HepG2 (cell line): ENCODE measurements around the gene ASAP2. TPM values are rescaled to one million over a fixed set of nuclear protein-coding genes. Genes with fewer than 3 reads are reported as not detected.

Source experiments
- ATAC-seq: fragments of 200-7000 bp; cut with Tn5 transposase; 3 replicates; pipeline ENCODE4 v1.9.1; 2020; ENCODE audit warnings: mild to moderate bottlenecking, moderate library complexity
- BruUV-seq: library from RNA; stranded (reverse); fragments of 400-500 nt; replicated peaks from 2 replicates; lab custom pipeline; 2021; lab: Mats Ljungman, UMichigan
- CTCF ChIA-PET: fragments of 300-600 bp; formaldehyde crosslinking; extraction: SDS; loops from one replicate; lab custom pipeline; 2021; ENCODE audit warnings: low total read pairs, inconsistent platforms, low intra/inter-chr PET ratio; lab: Yijun Ruan, JAX
- POLR2A ChIA-PET: fragments of 350-600 bp; sonication (Branson Sonifier 250); formaldehyde crosslinking; loops from one replicate; lab custom pipeline; 2020; ENCODE audit warnings: antibody characterized with exemption, inconsistent platforms; lab: Yijun Ruan, JAX
- DNase-seq: peaks from one replicate; pipeline ENCODE4 v3.0.0-alpha.2; 2015; ENCODE audit warnings: low spot score
- FAIRE-seq: peaks from 3 replicates; lab custom pipeline; 2011; peaks lifted over from hg19 to GRCh38; lab: Jason Lieb, UNC
- H2AFZ ChIP-seq: one replicate; pipeline ENCODE4 v1.6.1; 2011; ENCODE audit warnings: low read length, inconsistent platforms
- H3K27ac ChIP-seq: fragments of 300-600 bp; 3 replicates; pipeline ENCODE4 v1.8.0; 2011; ENCODE audit warnings: mixed run types, mild to moderate bottlenecking, mixed read lengths, low read length, inconsistent platforms; ENCODE audit not compliant: insufficient read depth; ENCODE audit errors: extremely low read length
- H3K27me3 ChIP-seq, 2 experiments: fragments of 200-600 bp in 1 of 2; 2 replicates in 1 of 2; 3 replicates in 1 of 2; pipeline versions ENCODE4 v1.6.0 to v1.8.0; 2011; ENCODE audit warnings: low read length in 2 of 2, mild to moderate bottlenecking in 2 of 2, moderate library complexity in 2 of 2, inconsistent platforms in 1 of 2; ENCODE audit not compliant: insufficient read depth in 2 of 2, control insufficient read depth in 1 of 2
- H3K36me3 ChIP-seq, 2 experiments: fragments of 200-600 bp in 1 of 2; replicated peaks in 1 of 2; 2 replicates in 1 of 2; 3 replicates in 1 of 2; pipeline versions ENCODE4 v1.5.1 to v1.8.0; 2011; ENCODE audit warnings: low read length in 2 of 2, inconsistent platforms in 1 of 2; ENCODE audit not compliant: insufficient read depth in 2 of 2, control insufficient read depth in 1 of 2
- H3K4me1 ChIP-seq: 2 replicates; pipeline ENCODE4 v1.5.1; 2012; ENCODE audit warnings: low read length, inconsistent platforms; ENCODE audit not compliant: insufficient read depth
- H3K4me2 ChIP-seq: 2 replicates; pipeline ENCODE4 v1.6.0; 2011; ENCODE audit warnings: low read depth, low read length, inconsistent platforms
- H3K4me3 ChIP-seq, 3 experiments: fragments of 200-600 bp in 1 of 3; sonication (generic), shearing (Covaris generic) in 1 of 3; replicated peaks in 1 of 3; 2 replicates each; pipeline ENCODE4 v1.5.1; 2011 to 2016; ENCODE audit warnings: low read length in 3 of 3, inconsistent platforms in 2 of 3, low read depth in 2 of 3, mild to moderate bottlenecking in 2 of 3, control low read depth in 1 of 3, mixed read lengths in 1 of 3; ENCODE audit not compliant: insufficient read depth in 1 of 3
- H3K79me2 ChIP-seq: one replicate; pipeline ENCODE4 v1.6.1; 2011; ENCODE audit warnings: low read length, inconsistent platforms; ENCODE audit not compliant: insufficient read depth
- H3K9ac ChIP-seq: 2 replicates; pipeline ENCODE4 v1.6.0; 2011; ENCODE audit warnings: mild to moderate bottlenecking, low read depth, low read length, inconsistent platforms; ENCODE audit not compliant: insufficient read depth
- H3K9me3 ChIP-seq: 2 replicates; pipeline ENCODE4 v1.5.1; 2012; ENCODE audit warnings: mild to moderate bottlenecking, low read length
- H4K20me1 ChIP-seq: 2 replicates; pipeline ENCODE4 v1.6.0; 2011; ENCODE audit warnings: inconsistent platforms, mild to moderate bottlenecking, low read length, moderate library complexity; ENCODE audit not compliant: insufficient read depth
- CC2D1A ChIP-seq: sonication (generic); formaldehyde crosslinking; IDR thresholded peaks from 2 replicates; pipeline ENCODE4 v1.8.1; 2023; ENCODE audit warnings: mild to moderate bottlenecking, missing genetic modification reagents
- HNF4G ChIP-seq, 2 experiments: sonication (generic) in 1 of 2; formaldehyde crosslinking in 1 of 2; IDR thresholded peaks; 2 replicates each; pipeline versions ENCODE4 v1.4.0 to v1.6.1; 2011 to 2020; ENCODE audit warnings: borderline replicate concordance in 2 of 2, low read depth in 2 of 2, mild to moderate bottlenecking in 2 of 2, low read length in 1 of 2, missing genetic modification reagents in 1 of 2, moderate library complexity in 1 of 2
- MEIS1 ChIP-seq: sonication (generic); formaldehyde crosslinking; IDR thresholded peaks from 2 replicates; pipeline ENCODE4 v1.9.0; 2021; ENCODE audit warnings: mild to moderate bottlenecking, missing genetic modification reagents, moderate library complexity, borderline replicate concordance
- NFIB ChIP-seq: sonication (generic); formaldehyde crosslinking; IDR thresholded peaks from 2 replicates; pipeline ENCODE4 v1.9.0; 2021; ENCODE audit warnings: missing genetic modification reagents, mild to moderate bottlenecking, borderline replicate concordance
- ZNF329 ChIP-seq: sonication (generic); formaldehyde crosslinking; IDR thresholded peaks from 2 replicates; pipeline ENCODE4 v1.9.0; 2021; ENCODE audit warnings: low read depth, mild to moderate bottlenecking, missing genetic modification reagents
- ZNF720 ChIP-seq: sonication (generic); formaldehyde crosslinking; IDR thresholded peaks from 2 replicates; pipeline ENCODE4 v1.4.0; 2020; ENCODE audit warnings: missing genetic modification reagents
- WGBS: methylation state at CpG from one replicate; pipeline ENCODE4 v1.1.6; 2017; ENCODE audit warnings: low lambda C conversion rate; 5-methylcytosine and 5-hydroxymethylcytosine counted together
- in situ Hi-C: cut with HindIII; loops from 2 replicates; pipeline ENCODE4 v1.10.0; 2017; ENCODE audit warnings: low pct_unique_long_range_greater_than_20kb; ENCODE audit not compliant: extremely low pct_ligation_motif_present
- intact Hi-C: fragments of 100-400 bp; cut with micrococcal nuclease; formaldehyde crosslinking; loops from one replicate; pipeline ENCODE4 v1.10.0; 2022; ENCODE audit not compliant: unreplicated experiment
- polyA plus RNA-seq, 8 experiments: library from polyadenylated mRNA; depleted of rRNA in 3 of 8; stranded (reverse) in 7 of 8; unstranded in 1 of 8; fragments of >200 nt; fragmentation: Illumina TruSeq in 4 of 8; extraction: Trizol in 4 of 8; gene quantifications; 2 replicates each; pipeline versions ENCODE4 v1.2.1 to v1.2.3, GENCODE V29; 2011 to 2016; ENCODE audit warnings: low read depth in 4 of 8, missing spikeins in 1 of 8, mixed read lengths in 1 of 8; ENCODE audit not compliant: insufficient read depth in 1 of 8
- total RNA-seq, 5 experiments: library from RNA; depleted of rRNA; stranded (reverse); fragments of >200 nt; fragmentation: Illumina TruSeq; extraction: Trizol; gene quantifications; 2 replicates each; pipeline ENCODE4 v1.2.3, GENCODE V29; 2016; ENCODE audit warnings: low read depth in 1 of 5

The ASAP2 gene
- total and polyA plus RNA-seq, 2 of the 13 experiments (the other 11 are each of a cell fraction or from before 2014, with no cell fraction given) = 7.3 to 22.3 TPM

DNA sequence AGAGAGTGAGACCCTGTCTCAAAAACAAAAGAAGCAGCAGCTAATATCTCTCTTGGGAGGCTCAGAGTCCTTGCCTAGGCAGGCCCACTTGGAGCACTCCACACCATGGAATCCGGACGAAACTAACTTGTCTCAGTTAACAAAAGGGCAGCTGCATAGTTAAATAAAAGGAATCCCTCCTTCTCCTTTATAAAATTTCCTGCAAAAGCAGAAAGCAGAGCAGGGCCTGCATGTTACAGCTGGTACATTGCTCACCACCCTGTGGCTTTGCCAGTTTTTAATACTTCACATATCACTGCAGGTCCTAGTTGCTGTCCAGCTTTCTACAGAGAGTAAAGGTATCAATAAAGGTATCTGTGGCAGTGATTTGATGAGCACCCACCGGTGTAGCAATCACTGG, 93.6 kb downstream of the ASAP2 start:
- ATAC-seq = no peak
- no peak for FAIRE-seq
- in situ Hi-C loops = no loop called here
- no TSS peak for BruUV-seq
- no peak for TF ChIP-seq CC2D1A
- no peak for TF ChIP-seq MEIS1 (CRISPR knock-in tag)
- no peak for TF ChIP-seq ZNF720 (CRISPR knock-in tag)
- no peak for TF ChIP-seq ZNF329 (CRISPR knock-in tag)
- H3K4me1 ChIP-seq = peaks cover 5% of the 10 kb centered on the region
- no peaks in the 10 kb centered on the region for H3K27me3 ChIP-seq
- H3K36me3 ChIP-seq = peaks cover 8 to 27% of the 10 kb centered on the region in 2 experiments; a peak in 4 of 5 replicates
- no peak overlapping the region for H3K9ac ChIP-seq
- no peaks in the 10 kb centered on the region for H3K79me2 ChIP-seq
- DNase-seq = no peak
- 98% methylated on average over 3 of the region's 3 CpGs for WGBS
- ChIA-PET POLR2A (no interaction called here), CTCF (no interaction called here)
- no peaks in the 10 kb centered on the region; the same call in 1 of the 2 replicates for H4K20me1 ChIP-seq
- H3K9me3 ChIP-seq = no peaks in the 10 kb centered on the region
- H3K4me2 ChIP-seq = no peak overlapping the region
- H3K4me3 ChIP-seq = no peak overlapping the region
- H2AFZ ChIP-seq = no peak overlapping the region
- intact Hi-C loops = no loop called here
- H3K27ac ChIP-seq = no peak overlapping the region

DNA sequence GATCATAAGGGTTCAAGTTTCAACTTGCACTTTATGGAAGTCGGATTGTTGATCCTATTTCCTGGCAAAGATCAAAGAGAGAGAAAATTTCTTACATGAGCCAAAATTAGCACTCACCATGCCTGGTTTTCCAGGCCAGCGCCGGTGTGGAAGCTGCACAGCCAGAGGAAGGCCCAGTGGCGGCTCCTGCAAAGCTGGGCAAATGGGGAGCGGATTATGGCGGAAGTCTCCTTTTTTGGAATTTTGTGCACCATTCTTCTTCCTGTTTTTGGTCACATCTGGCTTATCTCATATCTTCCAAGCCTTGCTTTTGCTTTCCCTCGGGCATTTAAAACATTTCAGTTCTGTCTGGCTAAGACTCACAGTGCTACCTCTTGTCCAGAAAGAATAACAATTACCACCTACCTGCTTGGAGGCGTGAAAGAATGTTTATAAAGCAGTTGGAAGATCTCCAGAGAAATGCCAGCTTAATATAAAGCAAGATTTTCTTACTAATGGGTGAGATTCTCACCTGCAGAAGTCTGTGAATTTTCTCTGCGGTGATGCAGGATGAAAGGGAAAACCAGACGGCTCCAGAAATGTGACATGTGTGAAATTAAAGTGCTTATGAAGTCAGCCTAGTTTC, 94.3 kb downstream of the ASAP2 start:
- Histone ChIP-seq H3K4me1 (no peaks in the 10 kb centered on the region), H2AFZ (no peak overlapping the region), H3K27me3 (no peaks in the 10 kb centered on the region), H3K4me3 (no peak overlapping the region), H3K9me3 (no peaks in the 10 kb centered on the region), H3K4me2 (no peak overlapping the region), H3K27ac (no peak overlapping the region), H3K79me2 (no peaks in the 10 kb centered on the region), H4K20me1 (no peaks in the 10 kb centered on the region; the same call in 1 of the 2 replicates), H3K9ac (no peak overlapping the region), H3K36me3 (peaks cover 8 to 27% of the 10 kb centered on the region in 2 experiments; a peak in 4 of 5 replicates)
- no peak for TF ChIP-seq NFIB (CRISPR knock-in tag)
- no peak for TF ChIP-seq HNF4G (IDR thresholded peaks at IDR 0.05; ENCODE audit: borderline replicate concordance, low read depth, low read length)
- no peak for TF ChIP-seq HNF4G (CRISPR knock-in tag; IDR thresholded peaks at IDR 0.05; ENCODE audit: borderline replicate concordance, low read depth)
- 90% methylated on average over 10 of the region's 10 CpGs for WGBS
- POLR2A ChIA-PET = no interaction called here
- intact Hi-C loops (no loop called here), in situ Hi-C loops (no loop called here)
- no TSS peak for BruUV-seq
- no peak for ATAC-seq
- CTCF ChIA-PET = no interaction called here
- DNase-seq = no peak
- FAIRE-seq = no peak
